Measurements from ENCODE around the gene RIN2.

Gene RIN2, protein sequence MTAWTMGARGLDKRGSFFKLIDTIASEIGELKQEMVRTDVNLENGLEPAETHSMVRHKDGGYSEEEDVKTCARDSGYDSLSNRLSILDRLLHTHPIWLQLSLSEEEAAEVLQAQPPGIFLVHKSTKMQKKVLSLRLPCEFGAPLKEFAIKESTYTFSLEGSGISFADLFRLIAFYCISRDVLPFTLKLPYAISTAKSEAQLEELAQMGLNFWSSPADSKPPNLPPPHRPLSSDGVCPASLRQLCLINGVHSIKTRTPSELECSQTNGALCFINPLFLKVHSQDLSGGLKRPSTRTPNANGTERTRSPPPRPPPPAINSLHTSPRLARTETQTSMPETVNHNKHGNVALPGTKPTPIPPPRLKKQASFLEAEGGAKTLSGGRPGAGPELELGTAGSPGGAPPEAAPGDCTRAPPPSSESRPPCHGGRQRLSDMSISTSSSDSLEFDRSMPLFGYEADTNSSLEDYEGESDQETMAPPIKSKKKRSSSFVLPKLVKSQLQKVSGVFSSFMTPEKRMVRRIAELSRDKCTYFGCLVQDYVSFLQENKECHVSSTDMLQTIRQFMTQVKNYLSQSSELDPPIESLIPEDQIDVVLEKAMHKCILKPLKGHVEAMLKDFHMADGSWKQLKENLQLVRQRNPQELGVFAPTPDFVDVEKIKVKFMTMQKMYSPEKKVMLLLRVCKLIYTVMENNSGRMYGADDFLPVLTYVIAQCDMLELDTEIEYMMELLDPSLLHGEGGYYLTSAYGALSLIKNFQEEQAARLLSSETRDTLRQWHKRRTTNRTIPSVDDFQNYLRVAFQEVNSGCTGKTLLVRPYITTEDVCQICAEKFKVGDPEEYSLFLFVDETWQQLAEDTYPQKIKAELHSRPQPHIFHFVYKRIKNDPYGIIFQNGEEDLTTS

DNA sequence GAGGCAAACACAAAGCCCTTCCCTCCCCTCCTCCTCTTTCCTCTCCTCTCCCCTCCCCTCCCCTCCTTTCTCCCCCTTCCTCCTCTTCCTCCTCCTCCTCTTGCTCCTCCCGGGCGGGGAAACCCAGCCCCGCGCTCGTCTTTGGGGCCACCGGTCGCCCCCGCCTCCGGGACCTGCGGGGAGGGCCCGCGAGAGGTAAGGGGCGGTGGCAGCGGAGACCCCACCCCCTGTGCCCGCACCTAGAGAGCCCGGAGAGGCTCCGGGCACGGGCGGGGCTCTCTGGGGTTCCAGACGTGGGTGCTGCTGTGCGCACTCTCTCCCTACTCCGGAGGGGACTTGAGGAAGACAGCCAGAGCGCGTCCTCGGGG, at the start of gene RIN2:
Gene RIN2 (plus strand): TSS at position 126 of the 368 bp plus-strand sequence. CDS start 131,344 bp downstream, outside the sequence.
- DNase-seq (ENCODE audit: low spot score), result peak; percentile 74

DNA sequence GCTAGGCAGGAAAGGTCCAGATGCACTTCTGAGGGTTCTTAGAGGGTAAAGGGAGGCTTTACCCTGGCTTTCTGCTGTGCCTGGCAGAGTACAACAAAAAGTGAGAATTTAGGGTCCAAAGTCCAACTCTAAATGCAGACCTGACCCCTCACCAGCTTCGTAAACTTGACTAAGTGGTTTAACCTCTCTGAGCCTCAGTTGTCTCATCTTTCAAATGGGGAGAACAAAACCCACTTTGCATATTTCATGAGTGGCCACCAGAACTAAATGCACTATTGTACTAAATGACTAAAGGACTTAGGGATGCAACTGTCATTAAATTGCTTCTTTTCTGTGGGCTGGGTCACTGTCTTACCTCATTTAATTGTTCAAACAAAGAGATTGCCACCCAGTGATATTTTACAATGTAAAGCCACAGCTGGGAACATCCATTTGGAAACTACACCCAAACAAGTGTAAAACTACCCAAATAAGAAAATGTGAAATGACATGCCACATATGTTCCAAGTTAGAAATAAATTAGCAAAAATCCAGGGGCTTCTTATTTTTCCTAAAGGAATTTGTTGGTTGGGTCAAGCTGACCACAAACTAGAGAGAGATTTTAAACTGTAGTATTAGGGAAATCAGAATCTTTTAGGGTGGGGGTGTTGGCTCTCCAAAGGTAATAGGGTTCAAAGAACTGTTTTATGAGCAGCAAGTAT, 48.3 kb upstream of the RIN2 start:
- no peak for DNase-seq (ENCODE audit: low spot score)

DNA sequence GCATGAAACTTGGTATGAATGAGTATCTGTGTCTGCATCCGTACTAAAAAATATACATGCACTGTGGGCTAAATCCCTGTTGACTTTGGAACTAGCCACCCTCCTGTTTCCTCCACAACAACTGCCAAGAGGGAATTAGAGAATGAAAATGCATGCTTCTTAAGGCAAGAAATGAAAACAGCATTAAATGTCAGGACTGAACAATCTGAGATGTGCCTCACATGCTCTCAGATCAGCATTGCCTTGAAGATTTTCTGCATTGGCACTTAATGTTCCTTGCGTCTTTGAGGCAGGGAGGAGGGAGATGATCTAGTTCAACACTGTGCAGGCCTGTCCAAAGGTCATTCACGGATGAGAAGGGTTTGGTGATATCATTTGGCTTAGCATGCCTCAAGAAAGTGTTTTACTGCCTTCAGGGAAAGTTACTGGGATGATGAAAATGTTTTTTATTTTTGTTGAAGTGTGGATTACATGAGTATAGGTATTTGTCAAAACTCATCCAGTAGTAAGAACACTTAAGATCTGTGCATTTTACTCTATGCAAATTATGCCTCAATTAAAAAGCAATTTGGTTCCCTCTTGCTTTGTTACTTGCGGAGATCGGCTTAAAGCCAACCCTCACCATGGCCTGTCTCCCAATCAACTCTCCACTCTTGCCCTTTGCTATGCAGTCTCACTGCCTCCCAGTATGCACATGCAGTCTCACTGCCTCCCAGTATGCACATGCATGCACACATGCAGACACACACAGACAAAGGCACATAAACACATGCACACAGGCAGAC, 47.5 kb upstream of the RIN2 start:
- DNase-seq (ENCODE audit: low spot score), result no peak

DNA sequence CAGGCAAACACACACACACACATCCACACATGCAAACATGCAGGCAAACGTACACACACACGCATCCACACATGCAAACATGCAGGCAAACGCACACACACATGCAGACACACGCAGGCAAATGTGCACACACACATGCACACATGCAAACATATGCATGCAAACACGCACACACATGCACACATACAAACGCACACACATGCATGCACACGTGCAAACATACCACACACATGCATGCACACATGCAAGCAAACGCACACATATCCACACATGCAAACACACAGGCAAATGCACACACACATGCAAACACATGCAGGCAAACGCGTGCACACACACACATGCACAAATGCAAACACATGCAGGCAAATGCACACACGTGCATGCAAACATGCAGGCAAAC, 46.9 kb upstream of the RIN2 start:
- DNase-seq (ENCODE audit: low spot score), result no peak

DNA sequence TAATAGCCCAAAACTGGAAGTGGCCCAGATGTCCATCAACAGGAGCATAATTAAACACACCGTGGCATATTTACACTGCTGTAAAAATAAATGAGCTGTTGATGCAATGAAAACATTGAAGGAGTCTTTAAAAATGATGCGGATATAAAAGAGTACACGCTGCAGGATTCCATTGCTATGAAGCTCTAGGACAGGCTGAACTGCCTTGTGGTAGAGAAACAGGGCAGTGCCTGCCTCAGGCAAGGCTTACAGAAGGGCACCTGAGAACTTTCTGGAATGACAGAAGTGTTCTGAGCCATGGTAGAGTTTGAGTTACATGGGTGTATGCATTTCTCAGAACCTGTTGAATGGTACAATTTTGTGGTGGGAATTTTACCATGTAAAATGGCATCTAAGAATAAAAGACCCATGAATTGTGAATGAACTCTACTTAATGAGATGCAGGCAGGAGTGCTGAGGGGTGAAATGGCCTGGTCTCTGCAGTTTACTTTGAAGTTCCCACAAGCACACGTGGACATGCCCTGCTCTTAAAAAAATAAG, 45.3 kb upstream of the RIN2 start:
- DNase-seq (ENCODE audit: low spot score), result no peak

DNA sequence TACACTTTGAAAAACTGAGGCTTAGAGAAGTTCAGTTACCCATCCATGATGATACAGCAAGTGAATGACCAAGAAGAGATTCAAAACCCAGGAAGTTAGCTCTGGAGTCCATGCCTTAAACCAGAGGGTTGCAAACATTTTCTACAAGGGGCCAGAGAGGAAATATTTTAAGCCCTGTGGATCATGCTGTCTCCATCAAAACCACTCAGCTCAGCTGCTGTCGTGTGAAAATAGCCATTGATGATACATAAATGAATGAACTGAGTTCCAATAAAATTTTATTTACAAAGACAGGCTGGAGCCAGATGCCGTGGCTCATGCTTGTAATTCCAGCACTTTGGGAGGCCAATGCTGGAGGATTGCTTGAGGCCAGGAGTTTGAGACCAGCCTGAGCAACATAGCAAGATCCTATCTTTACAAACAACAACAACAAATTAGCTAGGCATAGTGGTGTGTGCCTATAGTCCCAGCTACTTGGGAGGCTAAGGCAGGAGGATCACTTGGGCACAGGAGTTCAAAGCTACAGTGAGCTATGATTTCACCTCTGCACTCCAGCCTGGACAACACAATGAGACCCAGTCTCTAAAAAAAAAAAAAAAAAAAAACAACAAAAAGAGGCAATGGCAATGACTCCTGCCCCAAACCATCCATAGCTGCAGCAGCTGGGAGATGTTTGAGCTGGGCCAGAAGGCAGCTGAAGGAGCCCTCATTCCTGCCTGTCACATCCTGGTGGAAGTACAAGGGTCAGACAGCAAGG, 44.1 kb upstream of the RIN2 start:
- no peak for DNase-seq (ENCODE audit: low spot score)

DNA sequence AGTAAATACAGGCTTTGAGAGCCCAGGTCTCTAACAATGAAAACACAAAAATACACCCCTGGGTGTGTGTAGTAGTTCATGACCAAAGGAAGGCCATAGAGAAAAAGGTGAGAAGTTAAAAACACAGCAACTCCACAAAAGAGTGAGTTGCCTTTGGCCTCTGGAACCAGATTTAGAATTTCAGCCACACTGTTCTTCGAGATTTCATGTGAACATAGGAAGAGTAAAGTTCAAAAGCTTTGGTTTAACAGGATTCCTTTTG, 43.5 kb upstream of the RIN2 start:
- no peak for DNase-seq (ENCODE audit: low spot score)

DNA sequence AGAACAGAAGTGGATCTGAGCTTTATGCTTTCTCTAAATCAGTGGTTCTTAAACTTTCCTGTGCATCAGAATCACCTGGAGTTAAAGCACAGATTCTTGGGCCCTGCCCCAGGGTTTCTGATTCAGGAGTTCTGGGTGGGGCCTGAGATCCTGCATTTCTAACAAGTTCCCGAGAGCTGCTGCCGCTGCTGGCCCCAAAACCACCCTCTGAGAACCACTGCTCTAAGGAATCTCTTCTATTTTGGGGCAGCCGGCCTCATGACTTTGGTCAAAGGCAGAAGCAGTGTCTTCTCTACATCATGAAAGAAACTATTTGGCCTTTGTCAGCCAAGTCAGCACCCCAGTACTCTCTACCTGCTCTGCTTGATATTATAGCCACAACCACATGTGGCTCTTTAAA, 42.1 kb upstream of the RIN2 start:
- DNase-seq (ENCODE audit: low spot score), result no peak

DNA sequence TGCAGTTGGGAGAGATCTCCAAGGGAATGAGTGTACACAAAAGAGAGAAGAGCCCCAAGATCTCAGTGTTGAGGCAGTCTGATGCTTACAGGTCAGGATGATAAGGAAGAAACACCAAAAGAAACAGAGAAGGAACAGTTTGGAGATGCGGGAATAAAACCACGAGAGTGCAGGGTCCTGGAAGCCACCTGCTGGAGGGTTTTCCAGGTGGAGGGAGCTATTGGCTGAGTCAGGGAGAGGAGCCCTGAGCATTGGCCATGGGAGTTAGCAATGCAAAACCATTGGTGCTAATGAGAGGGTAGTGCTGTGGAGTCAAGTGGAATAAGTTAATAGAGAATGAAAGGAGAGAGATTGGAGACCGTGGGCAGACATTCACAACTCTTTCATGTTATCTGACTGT, 39.2 kb upstream of the RIN2 start:
- DNase-seq (ENCODE audit: low spot score), result no peak

DNA sequence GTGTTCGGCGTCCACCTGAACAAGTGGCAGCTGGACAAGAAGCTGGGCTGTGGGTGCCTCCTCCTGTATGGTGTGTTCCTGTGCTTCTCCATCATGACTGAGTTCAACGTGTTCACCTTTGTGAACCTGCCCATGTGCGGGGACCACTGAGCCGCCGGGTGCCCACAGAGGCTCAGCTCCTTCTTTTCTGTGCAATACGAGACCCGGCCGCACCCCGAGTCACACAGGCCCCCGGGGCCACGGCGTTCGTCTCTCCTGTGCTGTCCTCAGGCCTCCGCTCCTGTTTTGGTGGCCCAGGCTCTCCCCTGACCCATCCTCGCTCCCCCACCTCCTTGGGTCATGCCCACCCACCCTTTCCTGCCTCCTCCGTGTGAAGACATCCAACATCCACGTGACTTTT, 37.1 kb upstream of the RIN2 start:
- no peak for DNase-seq (ENCODE audit: low spot score)

DNA sequence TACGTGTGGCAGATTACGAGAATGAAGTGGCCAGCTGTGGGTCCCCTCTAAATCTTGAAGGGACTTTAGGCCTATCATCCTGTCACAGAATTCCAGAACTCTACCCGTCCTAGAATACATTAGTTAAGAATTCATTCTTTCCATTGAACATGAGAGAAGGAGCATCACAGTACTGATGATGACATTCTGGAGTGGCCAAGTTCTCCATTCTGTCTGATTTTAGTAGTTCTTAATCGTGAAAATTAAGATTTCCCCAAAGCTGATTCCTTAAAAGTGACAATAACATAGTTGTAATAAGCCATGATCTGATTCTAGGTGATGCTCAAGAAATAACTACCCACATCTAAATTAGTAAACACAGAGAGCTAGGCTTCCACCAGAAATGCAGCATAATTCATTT, 35.0 kb upstream of the RIN2 start:
- no peak for DNase-seq (ENCODE audit: low spot score)

DNA sequence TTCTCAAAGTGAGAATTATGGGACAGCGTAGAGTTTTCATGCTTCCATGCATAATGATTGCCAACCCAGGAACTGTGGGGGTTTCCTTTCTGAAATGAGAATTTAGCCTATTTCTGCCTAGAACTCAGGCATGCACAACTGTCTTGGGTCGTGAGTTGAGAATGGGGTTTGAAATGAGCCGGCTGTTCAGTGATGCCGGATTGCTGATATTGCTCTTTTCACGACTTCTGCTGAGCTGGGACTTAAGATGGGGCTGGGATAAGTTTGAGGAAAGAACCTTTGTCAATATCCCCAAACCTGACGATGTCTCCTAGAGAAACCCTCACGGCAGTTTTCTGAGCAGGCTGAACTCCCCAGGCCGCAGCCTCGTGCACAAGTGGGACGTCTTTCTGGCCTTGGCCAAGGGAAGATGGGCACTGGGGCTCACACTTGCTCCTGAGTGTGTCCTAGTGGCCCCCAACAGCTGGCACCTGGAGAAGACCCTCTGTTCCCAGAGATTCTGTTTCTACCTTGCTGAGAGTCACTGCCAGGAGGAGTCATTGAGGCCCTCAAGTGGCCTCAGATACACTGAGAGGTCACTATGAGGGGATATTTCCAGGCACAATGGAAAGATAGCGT, 34.1 kb upstream of the RIN2 start:
- no peak for DNase-seq (ENCODE audit: low spot score)

DNA sequence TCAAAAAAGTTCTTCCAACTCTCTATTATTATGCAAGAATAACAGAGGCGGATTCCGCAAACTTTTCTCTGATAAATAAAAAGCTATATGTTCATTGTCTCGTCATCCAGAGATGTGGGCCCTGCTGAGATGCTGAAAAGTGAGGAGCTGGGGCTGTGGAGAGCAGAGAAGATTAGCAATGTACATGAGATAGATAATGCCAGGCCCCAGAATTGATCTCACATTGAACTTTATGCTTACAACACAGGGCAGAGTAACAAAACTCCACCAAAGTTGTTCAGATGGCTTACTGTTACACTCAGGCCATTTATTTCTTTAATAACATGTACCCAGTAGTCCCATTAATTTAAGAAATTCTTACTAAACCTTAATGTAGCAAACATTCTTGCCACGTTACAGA, 32.7 kb upstream of the RIN2 start:
- DNase-seq (ENCODE audit: low spot score), result no peak

DNA sequence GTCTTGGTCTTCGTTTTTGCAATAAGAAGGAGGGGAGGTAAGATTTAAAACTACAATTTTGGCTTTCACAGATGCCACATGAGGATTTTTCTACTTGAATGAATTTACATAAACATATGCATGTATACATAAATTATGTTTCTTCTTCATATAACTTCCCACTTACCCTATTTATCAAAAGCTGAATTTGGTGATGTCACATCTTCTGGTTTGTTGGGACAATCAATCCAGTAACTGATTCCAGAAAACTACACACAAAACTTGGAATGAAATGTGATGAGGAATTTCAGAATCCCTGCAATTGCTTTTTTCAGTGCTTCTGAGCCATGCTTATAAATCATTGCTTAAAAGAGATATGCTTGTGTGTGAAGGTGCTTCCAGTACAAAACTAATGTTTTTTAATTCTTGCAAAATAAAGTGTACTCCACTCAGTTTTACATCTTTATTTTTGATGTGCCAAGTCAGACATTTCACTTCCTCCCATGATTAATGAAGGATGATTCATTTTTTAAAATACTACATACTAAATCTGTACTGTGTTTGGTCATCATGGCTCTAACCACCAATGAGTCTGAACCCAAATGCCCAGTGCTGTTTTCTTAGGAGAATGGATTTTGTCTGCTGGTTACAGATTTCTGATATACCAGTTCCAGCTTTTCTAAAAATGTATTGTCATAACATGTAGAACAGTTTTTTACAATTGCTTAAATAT, 32.1 kb upstream of the RIN2 start:
- DNase-seq (ENCODE audit: low spot score), result peak; percentile 63

DNA sequence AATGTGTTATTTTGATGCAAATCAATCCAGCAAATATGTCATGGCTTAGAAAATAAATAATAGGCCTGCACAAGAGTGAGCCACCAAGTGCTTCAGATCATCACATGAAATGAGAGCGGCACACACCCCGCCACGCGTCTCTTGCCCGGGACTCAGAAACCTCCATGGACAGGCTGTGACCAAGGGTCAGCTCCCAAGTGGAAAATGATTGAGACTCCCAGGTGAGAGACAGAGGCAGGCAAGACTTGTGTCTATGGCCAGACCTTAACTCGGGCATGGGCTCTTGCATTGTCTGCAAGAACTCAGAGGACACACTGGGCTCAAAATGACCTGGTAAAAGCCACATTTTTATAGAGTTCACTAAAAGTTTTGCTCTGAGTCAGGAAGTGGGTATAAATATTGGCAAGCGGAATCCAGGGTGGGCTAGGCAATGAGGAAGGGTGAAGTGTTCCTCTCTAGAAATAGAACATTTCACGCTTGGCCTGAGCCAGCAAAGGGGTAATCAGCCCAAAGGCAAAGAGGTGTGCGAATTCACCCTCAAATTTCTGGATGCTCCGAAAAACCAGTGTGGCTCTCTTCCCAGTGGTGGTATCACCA, 30.7 kb upstream of the RIN2 start:
- DNase-seq (ENCODE audit: low spot score), result no peak

DNA sequence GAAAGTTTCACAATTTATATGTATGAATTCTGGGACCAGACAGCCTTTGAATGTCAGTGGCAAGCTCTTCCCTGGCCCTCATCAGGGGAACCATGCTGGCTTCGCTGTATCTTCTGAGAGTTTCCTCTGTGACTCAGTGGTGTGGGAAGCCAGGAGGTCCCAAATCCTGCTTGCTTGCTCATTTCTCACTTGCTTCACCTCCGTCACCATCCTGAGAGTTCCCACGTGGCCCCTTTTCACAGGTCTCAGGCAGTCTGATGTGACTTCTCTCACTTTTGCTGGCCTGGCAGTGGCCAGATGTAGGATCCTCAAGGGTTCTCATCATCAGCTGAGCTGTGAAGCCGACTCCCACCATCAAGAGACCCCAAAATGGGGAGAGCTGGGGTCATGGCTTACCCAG, 28.4 kb upstream of the RIN2 start:
- DNase-seq (ENCODE audit: low spot score), result no peak

DNA sequence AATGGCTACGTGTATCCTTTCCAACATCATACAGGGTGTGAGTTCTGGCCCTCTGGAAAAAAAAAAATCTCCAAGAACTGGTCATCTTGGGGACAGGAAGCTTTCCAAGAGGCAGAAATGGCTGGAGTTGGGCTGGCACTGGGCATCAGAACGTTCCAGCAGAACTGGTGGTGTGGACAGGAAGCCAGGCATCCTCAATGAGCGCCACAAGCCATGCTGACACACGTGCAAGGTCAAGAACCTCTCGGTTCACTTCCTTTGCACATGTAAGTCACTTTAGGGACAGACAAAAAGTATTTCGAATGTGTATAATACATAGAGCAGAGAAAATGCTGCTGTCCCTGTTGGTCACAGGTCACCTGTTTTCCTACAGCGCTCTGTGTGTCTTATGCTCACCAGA, 27.4 kb upstream of the RIN2 start:
- no peak for DNase-seq (ENCODE audit: low spot score)

DNA sequence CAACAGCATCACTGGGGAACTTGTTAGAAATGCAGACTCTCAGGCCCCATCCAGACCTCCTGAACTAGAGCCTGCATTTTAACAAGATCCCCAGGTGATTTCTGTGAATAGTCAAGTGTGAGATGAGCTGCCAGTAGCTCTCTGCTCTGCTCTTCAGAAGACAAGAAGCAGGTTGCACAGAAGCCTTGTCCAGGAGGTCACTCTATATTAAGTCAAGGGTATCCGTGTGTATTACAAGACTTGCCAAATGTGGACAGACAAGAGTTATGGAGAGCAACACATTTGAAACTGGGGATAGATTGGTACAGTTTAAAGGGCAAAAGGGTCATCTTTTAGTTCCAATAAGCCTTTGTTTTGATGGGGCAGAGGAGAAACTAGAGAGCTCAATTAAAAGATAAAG, 23.2 kb upstream of the RIN2 start:
- no peak for DNase-seq (ENCODE audit: low spot score)

DNA sequence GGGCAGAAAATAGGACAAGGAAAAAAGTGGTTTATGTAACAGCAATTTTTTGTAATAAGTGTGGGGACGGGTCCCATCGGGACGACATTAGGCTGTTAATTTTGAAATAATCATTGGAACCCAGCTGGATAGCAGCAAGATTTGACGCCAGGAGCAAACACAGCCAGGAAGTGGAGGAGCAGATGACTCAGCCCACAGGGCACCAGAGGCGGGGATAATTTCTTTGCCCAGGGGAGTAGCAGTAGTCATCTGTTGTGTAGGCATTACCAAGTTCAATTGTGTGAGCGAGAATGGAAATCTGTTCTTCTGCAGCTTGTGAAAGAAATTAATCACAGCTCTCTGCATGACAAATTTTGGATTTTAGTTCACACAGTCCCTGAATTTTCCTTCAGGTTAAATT, 22.6 kb upstream of the RIN2 start:
- DNase-seq (ENCODE audit: low spot score), result peak; percentile 79

DNA sequence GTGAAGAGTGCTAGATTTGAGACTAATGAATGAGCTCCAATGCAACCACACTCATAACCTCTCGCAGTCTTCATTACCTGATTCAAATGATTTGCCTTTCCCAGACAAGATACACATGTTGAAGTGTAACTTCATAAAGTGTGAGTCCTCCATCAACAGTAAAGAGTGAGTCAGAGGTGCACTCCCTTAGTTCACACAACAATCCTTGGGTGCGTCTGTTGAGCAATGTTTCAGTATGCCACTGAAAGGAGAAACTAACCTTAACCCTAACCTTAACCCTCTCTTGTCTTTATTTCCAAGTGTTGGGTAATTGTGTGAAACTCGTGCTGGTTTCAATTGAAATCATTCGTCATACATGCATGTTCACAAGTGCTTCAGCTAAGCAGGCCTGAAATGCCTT, 21.0 kb upstream of the RIN2 start:
- DNase-seq (ENCODE audit: low spot score), result no peak

All from hepatic stellate cell (primary cell).